Fibroblast of mammary gland (primary cell): ENCODE data around the gene PIEZO2.

Source experiments
- DNase-seq: peaks from one replicate; pipeline ENCODE4 v3.0.0-alpha.2; 2010; ENCODE audit warnings: low read depth
- H3K4me3 ChIP-seq: 2 replicates; pipeline ENCODE4 v1.5.1; 2011; ENCODE audit warnings: low read depth, mild to moderate bottlenecking, low read length, moderate library complexity; ENCODE audit not compliant: control insufficient read depth
- CTCF ChIP-seq: conservative IDR thresholded peaks from 2 replicates; pipeline ENCODE4 v1.5.1; 2011; ENCODE audit warnings: low read depth, low read length, inconsistent platforms; ENCODE audit not compliant: control insufficient read depth, insufficient read depth

PIEZO2 gene

GRCh38 chr18:10671441-10671840 lies 477.9 kb downstream of the PIEZO2 start:
- TF ChIP-seq CTCF = no peak
- DNase-seq = no peak

GRCh38 chr18:10670856-10671255 lies 478.5 kb downstream of the PIEZO2 start:
- H3K4me3 ChIP-seq = no peak overlapping the region
- TF ChIP-seq CTCF = no peak
- DNase-seq = no peak

More at GRCh38 chr18:10671441-10671840, 477.9 kb downstream of the PIEZO2 start:
- H3K4me3 ChIP-seq = no peak overlapping the region

GRCh38 chr18:10669441-10670100 lies 479.8 kb downstream of the PIEZO2 start:
- H3K4me3 ChIP-seq = no peak overlapping the region
- no peak for DNase-seq

GRCh38 chr18:10663750-10664149 lies 485.6 kb downstream of the PIEZO2 start:
- no peak for DNase-seq
- no peak overlapping the region for H3K4me3 ChIP-seq
- TF ChIP-seq CTCF = no peak

More at GRCh38 chr18:10669441-10670100, 479.8 kb downstream of the PIEZO2 start:
- no peak for TF ChIP-seq CTCF

GRCh38 chr18:10661317-10661716 lies 488.1 kb downstream of the PIEZO2 start:
- peak; percentile 82 for DNase-seq
- H3K4me3 ChIP-seq = no peak overlapping the region
- no peak for TF ChIP-seq CTCF

- H3K4me3 ChIP-seq = no peak overlapping the region
- TF ChIP-seq CTCF = no peak
- peak; percentile 83 for DNase-seq
Measured at GRCh38 chr18:10660179-10660884, 489.0 kb downstream of the PIEZO2 start.
